ENCODE data around the gene SDHAF3.

DNA sequence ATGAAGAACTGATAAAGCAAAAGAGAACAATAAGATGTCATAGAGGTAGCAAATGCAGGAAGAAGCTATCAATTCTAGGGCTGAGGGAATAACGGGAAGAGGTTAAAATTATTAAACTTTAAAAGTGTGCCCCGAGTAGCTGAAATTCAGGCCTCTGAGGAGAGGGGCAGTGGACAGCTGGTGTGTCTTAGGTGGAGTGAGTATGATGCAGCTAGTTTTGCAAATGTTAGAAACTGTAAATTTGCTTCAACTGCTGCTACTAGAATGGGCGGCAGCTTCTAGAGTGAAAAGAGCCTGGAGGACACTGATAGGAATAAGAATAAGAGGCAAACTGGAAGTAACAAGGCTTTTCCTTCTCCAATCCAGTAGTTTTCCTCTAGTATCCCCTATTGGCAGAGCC lies 87.3 kb downstream of the SDHAF3 start:
- TF ChIP-seq, protein P1, sequence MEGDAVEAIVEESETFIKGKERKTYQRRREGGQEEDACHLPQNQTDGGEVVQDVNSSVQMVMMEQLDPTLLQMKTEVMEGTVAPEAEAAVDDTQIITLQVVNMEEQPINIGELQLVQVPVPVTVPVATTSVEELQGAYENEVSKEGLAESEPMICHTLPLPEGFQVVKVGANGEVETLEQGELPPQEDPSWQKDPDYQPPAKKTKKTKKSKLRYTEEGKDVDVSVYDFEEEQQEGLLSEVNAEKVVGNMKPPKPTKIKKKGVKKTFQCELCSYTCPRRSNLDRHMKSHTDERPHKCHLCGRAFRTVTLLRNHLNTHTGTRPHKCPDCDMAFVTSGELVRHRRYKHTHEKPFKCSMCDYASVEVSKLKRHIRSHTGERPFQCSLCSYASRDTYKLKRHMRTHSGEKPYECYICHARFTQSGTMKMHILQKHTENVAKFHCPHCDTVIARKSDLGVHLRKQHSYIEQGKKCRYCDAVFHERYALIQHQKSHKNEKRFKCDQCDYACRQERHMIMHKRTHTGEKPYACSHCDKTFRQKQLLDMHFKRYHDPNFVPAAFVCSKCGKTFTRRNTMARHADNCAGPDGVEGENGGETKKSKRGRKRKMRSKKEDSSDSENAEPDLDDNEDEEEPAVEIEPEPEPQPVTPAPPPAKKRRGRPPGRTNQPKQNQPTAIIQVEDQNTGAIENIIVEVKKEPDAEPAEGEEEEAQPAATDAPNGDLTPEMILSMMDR (IDR thresholded peaks at IDR 0.05), result no peak
- no peak for TF ChIP-seq EZH2 (IDR thresholded peaks at IDR 0.05; ENCODE audit: borderline replicate concordance, insufficient read depth, low read depth, low read length, poor library complexity, severe bottlenecking)
